HL-60/S4 treated with phorbol 12-myristate 13-acetate at 8.2 ng/mL for 4 days and 3 days (cell line): ENCODE measurements around the gene FMN1.

Experiments
- in situ Hi-C: fragments of 300-500 bp; cut with MboI; formaldehyde crosslinking; loops from 2 replicates; pipeline ENCODE4 v1.15.0; 2022; ENCODE audit warnings: low sequenced_read_pairs

Gene FMN1, protein sequence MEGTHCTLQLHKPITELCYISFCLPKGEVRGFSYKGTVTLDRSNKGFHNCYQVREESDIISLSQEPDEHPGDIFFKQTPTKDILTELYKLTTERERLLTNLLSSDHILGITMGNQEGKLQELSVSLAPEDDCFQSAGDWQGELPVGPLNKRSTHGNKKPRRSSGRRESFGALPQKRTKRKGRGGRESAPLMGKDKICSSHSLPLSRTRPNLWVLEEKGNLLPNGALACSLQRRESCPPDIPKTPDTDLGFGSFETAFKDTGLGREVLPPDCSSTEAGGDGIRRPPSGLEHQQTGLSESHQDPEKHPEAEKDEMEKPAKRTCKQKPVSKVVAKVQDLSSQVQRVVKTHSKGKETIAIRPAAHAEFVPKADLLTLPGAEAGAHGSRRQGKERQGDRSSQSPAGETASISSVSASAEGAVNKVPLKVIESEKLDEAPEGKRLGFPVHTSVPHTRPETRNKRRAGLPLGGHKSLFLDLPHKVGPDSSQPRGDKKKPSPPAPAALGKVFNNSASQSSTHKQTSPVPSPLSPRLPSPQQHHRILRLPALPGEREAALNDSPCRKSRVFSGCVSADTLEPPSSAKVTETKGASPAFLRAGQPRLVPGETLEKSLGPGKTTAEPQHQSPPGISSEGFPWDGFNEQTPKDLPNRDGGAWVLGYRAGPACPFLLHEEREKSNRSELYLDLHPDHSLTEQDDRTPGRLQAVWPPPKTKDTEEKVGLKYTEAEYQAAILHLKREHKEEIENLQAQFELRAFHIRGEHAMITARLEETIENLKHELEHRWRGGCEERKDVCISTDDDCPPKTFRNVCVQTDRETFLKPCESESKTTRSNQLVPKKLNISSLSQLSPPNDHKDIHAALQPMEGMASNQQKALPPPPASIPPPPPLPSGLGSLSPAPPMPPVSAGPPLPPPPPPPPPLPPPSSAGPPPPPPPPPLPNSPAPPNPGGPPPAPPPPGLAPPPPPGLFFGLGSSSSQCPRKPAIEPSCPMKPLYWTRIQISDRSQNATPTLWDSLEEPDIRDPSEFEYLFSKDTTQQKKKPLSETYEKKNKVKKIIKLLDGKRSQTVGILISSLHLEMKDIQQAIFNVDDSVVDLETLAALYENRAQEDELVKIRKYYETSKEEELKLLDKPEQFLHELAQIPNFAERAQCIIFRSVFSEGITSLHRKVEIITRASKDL (N-terminal part only)

GRCh38 chr15:33194704-33195670 is at the start of gene FMN1:
Gene FMN1, minus strand, starts transcription at chr15:33194714. Its CDS starts 39,800 bp downstream, at chr15:33154914.
- in situ Hi-C loops, result no loop called here

GRCh38 chr15:33243869-33244268 is 49.4 kb upstream of the FMN1 start:
- in situ Hi-C loops, result no loop called here

DNA sequence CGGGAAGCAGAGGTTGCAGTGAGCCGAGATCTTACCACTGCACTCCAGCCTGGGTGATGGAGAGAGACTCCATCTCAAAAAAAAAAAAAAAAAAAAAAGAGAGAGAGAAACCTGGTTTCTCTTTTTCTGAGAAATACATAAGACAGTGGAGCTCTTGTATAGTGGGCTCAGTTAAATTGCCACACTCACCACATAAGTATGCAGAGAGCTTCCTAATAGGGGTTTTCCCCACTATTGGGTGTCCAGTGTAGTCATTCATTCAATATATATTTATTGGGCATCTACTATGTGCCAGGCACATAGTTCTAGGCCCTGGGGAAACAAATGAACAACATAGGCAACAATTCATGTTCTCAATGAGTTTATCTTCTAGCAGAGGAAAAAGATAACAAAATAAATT is 48.9 kb upstream of the FMN1 start:
- in situ Hi-C loops, result no loop called here

GRCh38 chr15:33242669-33243191 is 48.2 kb upstream of the FMN1 start:
- in situ Hi-C loops, result no loop called here

DNA sequence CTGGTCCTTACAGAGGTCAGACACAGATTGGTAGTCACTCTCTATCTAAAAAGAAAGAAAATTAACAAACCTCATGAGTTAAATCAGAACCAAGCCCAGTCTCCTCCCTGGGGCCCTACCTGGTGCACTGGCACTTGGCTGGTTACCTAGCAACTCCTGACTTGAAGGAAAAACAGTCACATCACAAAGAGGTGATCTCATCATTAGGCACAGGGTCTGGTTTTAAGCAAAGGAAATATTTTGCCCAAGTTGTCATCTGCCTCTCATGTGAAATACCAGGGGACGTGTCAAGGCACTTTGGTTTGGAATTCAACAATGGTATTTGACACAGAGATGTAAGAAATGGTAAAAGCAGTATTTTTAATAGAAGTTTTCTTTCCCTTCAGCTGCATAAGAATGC is 47.7 kb upstream of the FMN1 start:
- in situ Hi-C loops, result no loop called here

DNA sequence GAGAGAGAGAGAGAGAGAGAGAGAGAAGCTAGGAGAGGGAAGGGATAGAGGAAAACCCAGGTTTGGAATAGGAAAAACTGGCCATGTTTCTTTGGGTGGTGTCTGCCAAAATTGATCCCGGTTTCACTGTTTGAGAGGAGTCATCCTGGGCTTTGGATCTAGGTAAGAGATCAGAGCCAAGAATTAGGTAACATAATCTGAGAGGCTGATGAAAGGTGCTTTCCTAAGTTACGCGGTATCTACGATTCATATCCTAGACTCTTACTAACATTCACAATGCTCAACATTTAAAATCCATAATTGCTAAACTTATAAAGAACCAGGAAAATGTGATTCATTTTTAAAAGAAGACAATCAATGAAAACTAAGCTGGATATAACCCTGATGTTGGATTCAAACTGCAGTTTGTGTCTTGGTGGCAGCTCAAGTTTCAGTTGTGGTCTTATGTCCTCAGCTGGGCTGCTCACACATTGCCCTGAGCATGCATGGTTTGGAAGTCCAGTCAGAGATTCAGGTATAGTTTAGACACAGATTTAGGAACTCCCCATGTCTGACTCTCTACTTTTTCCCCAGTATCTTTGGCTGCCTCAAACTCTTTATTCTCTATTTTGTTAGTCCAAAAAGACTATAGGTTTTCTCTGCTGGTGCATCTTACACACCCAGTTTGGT is 42.5 kb upstream of the FMN1 start:
- in situ Hi-C loops, result no loop called here

DNA sequence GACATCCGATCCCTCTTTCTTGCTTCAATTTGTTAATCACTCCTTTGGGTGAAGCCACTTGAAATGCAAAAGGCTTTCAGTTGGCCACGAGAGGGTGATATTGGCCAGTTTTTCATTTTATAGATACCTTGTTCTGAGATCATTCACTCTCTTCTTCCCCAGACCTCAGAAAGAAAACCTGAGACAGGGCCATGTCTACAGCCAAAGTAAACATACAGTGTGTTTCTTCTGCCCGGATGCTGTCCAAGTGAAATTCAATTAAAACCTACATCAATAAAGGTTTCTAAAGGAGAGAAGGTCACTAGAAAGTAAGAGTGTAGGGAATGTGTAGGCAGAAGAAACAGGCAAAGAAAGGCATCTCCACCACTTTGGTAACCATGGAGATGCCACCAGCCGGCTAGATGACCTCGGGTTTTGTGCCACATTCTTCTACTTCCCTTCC is 39.5 kb upstream of the FMN1 start:
- in situ Hi-C loops, result no loop called here

- in situ Hi-C loops, result no loop called here
These were observed 32.2 kb upstream of the FMN1 start for GRCh38 chr15:33226559-33227181.

DNA sequence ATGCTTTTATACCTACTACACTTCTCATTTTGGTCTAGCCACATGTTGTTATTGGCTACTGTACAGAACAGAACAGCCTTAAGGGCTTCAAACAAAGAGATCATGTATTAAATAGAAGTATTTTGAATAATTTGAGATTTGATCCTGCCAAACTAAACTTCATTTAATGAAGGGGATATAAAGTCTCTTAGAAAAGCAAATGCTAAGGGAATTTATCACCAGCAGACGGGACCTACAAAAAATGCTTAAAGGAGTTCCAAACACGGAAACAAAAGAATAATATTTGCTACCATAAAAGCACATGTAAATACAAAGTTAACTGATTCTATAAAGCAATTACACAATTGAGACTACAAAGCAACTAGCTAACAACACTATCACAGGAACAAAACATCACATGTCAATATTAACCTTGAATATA is 23.6 kb upstream of the FMN1 start:
- in situ Hi-C loops, result no loop called here

- in situ Hi-C loops, result no loop called here
These were observed 21.7 kb upstream of the FMN1 start for GRCh38 chr15:33215941-33216872.

- in situ Hi-C loops, result no loop called here
These were observed 16.8 kb upstream of the FMN1 start for GRCh38 chr15:33211176-33211808.

GRCh38 chr15:33209575-33210481 is 15.3 kb upstream of the FMN1 start:
- in situ Hi-C loops, result no loop called here

- in situ Hi-C loops, result no loop called here
These were observed 13.1 kb upstream of the FMN1 start for GRCh38 chr15:33207646-33208045.

GRCh38 chr15:33206366-33206765 is 11.9 kb upstream of the FMN1 start:
- in situ Hi-C loops, result no loop called here

DNA sequence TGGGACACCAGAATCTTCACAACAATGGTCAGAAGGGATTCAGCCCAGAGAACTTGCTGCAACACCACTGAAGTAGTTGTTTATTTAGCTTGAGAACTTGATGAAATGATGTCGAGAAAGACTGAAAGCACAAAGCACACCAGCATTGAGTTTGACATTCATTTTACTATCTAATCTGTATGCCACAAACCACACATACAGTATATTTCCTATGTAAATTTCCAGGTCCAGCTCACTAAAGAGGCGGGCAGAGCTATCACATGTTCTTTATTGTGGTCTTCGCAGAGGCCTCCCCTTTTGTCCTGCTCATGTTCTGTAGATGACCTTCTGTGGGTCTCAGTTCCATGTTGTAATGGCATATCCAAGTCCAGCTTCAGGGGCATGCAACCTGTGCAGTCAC is 10.4 kb upstream of the FMN1 start:
- in situ Hi-C loops, result no loop called here

DNA sequence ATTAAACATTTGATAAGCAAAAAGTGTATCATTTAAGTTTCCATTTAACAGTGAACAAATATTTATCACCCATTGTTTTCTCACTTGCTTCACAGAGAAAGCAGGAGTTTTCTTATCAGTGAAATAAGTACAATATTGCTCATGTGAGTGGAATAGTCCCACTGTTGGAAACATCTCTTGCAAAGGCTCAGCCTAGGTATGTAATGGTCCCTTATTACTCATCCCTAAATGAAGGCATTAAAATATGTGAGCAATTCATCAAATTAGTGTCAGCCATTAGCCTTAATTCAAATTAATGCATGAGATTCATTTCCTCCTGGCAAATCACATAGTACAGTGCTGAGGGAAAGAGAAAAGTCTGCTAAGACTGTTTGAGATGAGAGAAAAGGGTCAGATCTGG is 9.6 kb upstream of the FMN1 start:
- in situ Hi-C loops, result no loop called here
